OCI-M2 (cell line): ENCODE data around the gene CA10.

ENCODE experiments used
- DNase-seq: peaks from one replicate; lab custom pipeline; 2025; ENCODE audit not compliant: unreplicated experiment; lab: John Stamatoyannopoulos, UW

The CA10 gene

DNA sequence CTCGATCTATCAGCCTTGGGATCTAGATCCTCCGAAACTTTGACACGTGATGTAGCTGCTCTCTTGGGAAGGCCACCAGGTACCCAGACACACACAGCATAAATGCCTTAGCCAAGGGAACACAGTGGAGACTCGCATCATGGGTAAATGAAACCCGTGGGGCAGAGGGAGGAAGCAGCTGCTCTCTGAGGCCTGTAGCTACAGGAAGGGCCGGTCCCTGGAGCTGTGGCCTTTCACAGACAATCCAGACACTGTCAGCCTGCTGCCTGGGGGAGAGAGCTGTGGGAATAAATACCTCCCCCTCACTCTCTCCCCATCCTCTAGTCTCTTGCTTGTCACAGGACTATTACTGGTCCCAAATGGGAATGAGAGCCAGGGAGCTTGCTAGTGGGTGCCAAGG is 546.9 kb downstream of the CA10 start:
- no peak for DNase-seq

DNA sequence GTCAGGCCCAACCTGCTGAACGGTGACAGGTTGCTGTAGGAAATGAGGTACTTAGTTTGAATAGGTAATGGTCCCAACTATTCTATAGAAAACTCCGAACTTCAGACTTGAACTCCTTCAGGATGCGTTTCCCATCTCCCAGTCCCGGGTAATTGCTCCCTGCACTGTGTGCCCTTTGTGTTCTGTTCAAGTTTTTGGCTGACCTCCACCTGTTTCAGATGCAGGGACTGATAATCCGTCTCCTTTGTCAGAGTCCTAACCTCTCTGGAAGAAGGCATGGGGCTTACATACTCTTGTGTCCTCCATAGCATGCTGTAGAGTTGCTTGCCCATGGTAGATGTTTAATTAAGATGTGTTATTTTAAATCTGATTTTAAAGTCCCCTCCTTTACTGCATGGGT is 547.7 kb downstream of the CA10 start:
- DNase-seq, result no peak

DNA sequence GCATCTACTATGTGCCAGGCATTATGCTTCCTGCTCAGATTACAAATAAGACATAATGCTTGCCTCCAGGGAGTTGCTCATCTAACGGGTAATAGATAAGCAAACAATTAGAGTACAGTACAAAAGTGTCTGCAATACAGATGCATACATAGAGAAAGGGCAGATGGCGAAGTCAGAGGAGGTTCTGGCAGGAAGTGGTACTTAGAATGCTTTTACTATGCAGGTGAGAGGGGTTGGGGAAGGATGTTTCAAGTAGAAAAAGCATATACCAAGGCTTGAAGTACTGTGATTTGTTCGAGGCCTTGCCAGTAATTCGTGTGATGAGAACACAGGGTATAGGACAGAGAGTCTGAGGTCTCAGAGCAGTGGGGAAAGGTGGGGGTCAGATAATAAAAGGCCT is 548.4 kb downstream of the CA10 start:
- no peak for DNase-seq

DNA sequence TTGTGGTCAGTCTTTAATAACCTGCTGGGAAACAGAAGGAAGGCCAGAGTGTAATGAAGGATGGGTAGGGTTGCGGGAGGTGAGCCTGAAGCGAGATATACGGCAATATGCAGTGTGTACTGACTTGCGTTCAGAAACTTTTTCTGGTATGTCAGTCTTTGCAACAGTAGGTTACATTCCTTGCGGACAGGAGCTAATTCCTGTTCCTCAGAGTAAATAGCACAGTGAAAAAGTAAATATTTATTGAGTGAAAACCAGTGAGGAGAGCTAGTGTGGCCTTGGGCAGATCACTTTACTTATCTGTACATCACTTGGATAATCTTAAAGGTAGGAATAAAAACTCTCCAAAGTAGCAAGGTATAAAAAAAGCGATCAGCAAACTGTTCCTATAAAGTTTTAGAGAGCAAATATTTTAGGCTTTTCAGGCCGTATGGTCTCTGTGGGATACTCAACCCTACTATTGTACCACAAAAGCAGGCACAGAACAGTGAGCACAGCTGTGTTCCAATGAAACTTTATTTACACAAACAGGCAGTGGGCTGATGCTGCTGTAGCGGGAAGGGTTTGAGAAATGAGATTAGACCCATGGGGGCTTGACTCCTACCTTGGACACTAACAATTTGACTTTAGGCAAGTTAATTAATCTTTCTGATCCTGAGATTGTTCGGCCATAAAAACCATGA is 550.1 kb downstream of the CA10 start:
- DNase-seq, result no peak

DNA sequence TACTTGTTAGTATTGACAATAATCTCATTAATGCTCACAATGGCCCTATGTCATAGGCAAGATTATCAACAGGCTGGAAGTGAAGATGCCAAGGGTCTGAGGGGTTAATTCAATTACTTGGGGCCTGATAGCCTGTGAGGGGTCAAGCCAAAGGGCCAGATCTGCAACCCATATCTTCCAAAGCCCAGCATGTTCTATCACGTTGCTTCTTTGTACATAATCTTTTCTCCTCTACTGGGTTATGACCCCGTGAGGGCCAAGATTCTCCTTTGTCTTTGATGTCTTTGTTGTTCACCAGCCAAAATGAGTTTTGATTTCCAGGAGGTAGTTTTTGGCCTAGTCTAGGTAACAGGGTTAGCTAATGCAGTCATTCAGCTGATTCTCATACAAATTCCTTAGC is 551.0 kb downstream of the CA10 start:
- DNase-seq, result no peak

DNA sequence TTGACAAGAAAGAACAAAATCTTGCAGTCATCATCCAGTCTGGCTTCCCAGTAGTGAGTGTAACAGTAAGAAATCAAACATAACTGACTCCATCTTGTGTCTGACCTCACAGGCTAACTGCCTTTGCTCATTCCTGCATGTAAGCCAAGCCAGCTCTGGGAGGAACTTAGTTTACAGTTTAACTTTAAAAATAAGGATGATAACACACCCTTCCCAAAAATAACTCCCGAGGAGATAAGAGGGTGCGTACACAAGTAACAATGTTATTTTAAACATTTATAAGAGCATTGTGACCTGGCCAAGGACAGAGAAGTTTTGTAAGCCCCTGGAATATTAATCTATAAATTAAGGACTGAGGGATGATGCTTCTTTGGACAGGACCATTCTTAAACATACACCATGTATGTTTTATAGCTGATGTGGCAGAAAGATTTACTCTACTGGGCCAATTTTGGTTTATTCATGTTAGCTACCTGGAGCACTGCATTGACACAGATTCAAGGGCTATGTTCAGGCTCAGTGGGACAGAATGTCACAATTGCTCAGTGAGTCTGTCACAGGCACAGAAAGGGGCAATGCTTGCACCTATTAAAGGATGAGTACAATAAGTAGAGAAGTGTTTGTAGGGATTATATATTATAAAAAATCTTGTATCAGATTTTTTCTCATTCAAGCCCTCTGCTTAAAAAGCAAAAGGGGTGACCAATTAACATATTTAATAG is 554.1 kb downstream of the CA10 start:
- DNase-seq, result no peak

DNA sequence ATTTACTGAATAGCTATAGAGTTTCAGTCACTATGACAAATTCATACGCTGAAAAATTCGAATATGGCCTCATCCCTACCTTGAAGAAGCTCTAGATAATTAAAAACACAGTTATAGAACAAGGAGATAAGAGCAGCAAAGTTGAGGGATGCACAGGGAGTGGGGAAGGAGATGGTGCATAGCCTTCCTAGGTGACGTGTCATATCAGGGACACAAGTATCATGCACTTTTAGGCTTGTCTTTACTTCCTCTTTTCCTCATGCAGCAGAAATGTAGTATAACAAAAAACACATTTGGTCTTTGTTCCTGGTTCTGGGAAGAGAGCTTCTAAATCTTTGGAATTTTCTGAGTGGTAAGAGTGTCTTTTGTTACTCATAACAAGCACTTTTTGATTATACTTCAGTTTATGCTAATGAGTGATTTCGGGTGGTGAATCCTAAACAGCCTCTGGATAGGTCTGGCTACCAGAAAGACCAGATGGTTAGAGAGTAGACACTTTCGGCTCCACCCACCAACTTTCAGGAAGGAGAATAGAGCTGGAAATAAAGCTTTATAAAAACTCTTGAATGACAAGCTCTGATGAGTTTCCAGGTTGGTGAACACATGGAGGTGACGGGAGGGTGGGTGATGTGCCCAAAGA is 556.8 kb downstream of the CA10 start:
- no peak for DNase-seq

DNA sequence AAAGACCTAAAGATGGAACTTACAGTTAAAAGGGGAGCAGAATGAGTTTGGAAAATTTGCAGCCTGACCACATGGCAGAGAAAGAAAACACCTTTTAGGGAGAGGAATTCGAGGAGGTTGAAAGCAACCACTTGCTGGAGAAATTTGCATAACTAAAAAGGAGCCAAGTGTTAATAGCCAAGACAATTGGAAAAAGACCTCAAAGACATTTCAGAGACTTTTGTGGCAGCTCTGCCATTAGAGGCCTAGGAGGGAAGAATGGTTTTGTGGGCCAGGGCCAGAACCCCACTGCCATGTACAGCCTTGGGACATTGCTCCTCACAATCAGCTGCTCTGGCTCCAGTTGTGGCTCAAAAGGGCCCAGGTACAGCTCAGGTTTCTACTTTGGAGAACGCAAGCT is 559.7 kb downstream of the CA10 start:
- DNase-seq, result no peak

DNA sequence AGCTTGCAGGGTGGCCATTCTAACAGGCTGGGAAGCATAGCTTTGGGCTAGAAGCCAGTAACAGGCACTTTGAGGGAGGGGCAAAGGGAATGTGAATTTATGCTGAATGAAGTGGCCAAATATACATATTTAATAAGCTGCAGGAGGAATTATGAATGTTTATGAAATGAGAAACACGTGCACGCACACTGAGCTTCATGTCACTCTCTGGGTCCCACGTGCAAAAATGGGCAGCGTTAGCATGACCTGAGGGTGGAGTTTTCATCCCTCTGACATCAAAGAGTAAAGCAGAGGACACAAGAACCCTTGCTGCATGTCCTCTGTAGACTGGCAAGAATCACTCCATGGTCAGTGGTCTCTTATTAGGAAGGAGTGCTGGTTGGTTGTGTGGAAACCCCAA is 561.2 kb downstream of the CA10 start:
- DNase-seq, result no peak

DNA sequence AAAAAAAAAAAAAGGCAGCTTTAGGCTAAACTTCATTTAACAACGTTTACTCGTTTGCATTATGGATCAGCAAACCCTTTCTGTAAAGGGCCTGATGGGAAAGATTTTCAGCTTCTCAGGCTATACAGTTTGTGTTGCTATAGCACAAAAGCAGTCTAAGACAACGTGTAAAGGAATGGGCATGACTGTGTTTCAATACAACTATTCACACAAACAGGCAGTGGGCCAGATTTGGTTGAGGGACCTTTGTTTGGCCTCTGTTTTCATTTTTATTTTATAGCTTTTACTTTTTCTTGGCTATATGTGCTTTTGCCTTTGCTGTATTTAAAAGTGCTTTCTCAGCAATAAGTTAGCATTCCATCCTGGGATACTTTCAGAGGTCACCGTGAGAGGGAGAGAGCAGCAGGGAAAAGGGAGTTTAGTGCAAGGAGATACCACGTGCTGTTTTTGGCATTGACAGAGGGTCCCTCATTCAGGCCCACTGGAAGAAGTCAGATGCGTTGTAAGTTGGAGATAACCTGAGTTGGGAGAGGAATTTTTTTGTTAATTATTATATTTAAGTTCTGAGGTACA is 562.6 kb downstream of the CA10 start:
- DNase-seq, result no peak

DNA sequence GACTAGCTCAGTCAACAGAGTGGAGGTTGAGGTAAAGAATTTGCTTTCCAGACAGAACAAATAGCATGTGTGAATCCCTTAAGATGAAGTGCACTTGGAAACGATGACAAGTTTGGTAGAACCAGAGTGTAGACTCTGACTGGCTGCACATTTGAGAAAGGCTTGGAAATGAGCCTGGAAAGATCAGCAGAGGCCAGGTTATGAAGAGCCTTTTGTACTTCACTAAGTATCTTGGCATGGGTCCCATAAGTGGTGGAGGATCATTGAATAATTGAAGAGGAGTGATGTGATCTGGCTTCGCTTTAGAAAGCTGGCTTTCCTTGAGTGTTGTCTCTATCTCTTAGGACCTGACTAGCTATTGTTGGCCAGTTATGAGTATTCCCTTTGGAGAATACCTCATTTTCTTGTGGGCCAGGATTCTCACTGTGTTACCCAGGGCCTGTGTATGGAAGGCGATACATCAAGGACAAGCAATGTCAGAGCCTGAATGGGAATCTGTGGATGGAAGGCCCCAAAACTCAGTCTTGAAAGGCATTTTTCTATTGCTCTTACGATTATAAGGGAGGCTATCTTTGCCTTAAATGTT is 568.4 kb downstream of the CA10 start:
- no peak for DNase-seq

DNA sequence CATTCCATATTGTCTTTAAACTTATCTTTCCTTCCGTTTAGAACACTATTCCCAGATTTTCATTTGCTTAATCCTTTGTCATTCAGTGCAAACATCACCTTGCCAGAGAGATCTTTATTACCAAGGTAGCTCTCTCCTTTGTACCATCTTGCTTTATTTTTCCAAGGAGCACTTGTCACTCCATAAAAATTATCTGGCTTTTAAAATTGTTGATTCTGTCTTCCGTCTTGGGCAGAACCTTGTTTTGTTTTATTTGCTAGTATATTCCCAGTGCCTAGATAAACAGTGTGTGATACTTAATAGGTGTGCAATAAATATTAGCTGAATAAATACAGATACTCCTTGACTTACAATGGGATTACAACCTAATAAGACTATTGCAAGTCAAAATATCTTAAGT is 570.5 kb downstream of the CA10 start:
- DNase-seq, result no peak

DNA sequence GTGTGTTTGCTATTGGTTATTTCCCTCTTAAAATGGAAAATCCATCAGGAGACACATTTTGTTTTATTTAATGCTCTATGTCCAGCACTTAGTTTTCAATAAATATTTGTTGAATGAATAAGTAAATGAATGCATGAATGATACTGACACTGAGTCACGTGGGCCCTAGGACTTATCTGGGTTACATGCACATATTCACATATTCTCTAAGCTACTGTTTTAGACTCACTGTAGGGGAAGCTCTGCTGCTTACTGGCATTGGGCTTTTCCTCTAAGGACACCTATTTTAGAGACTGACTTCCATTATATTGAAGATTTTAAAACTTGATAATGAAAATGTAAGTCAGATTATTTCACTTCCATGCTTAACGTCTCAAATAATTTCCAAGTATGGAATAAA is 571.0 kb downstream of the CA10 start:
- no peak for DNase-seq

DNA sequence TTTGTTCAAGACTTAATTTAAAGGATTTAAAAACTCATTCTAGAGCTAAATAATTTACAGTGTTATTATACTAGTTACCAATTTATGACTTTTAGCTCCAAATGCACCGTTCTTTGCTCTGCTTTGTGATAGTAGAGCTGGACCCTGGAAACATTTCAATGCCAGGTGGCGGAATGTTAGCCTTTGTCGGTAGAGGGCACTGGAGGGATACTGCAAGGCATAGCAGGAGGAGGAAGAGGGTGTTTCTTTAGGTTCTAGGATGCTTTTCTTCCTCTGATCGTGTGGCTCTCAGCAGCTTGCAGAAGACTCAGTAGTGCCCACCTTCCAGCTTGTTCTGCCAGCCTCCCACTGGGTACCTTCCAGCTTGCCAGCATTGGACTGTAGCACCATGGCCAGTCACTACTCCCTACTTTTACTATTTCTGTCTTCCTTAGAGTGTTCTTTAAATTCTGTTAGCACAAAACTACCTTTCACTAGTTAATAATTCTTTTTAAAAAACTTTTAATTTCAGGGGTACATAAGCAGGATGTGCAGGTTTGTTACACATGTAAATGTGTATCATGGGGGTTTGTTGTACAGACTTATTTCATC is 572.9 kb downstream of the CA10 start:
- DNase-seq, result no peak

DNA sequence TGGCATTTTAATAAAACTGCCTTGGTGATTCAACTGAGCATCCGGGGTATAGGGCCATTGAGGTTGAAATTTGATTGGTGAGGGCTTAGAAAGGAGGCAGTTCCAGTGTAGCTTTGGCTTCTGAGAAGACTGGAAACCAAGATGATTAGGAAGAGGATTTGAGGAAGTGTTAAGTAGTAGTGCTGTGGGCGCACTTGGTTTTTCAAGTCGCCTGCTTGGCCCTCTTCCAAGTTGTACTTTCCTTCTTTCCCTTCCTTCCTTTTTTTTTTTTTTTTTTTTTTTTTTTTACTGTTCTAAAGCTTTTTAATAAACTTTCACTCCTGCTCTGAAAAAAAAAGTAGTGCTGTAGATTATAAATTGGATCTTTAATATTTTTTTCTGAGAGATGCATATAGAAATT is 577.6 kb downstream of the CA10 start:
- DNase-seq, result no peak
